HEK293 (cell line): Measurements from ENCODE around the gene CCDC57.
A peak's percentile ranks its signal among the peaks of the same experiment; 100 is the strongest.

Experiments
- CTCF ChIA-PET: fragments of 350-600 bp; formaldehyde crosslinking; extraction: SDS; loops from one replicate; lab custom pipeline; 2021; ENCODE audit warnings: antibody characterized with exemption; lab: Yijun Ruan, JAX
- POLR2A ChIA-PET: fragments of 300-600 bp; formaldehyde crosslinking; extraction: SDS; loops from one replicate; lab custom pipeline; 2020; ENCODE audit warnings: antibody characterized with exemption, inconsistent platforms; lab: Yijun Ruan, JAX
- H3K27ac ChIP-seq: fragments of 200-500 bp; sonication (Bioruptor generic); 2 replicates; pipeline ENCODE4 v1.5.1; 2014; ENCODE audit warnings: low read depth, low read length, control low read depth, inconsistent platforms; ENCODE audit errors: extremely low read depth
- H3K36me3 ChIP-seq, 2 experiments: fragments of 200-500 bp in 1 of 2; sonication (Bioruptor generic) in 1 of 2; 1 replicate in 1 of 2; 2 replicates in 1 of 2; pipeline ENCODE4 v1.5.1; 2014 to 2017; ENCODE audit warnings: inconsistent platforms in 2 of 2, low read length in 2 of 2; ENCODE audit not compliant: control insufficient read depth in 2 of 2, insufficient read depth in 1 of 2
- H3K4me1 ChIP-seq: fragments of 200-500 bp; sonication (Bioruptor generic); 2 replicates; pipeline ENCODE4 v1.5.1; 2014; ENCODE audit warnings: mild to moderate bottlenecking, low read length, inconsistent platforms; ENCODE audit not compliant: control insufficient read depth, insufficient read depth
- H3K4me3 ChIP-seq: 2 replicates; pipeline ENCODE4 v1.5.1; 2011; ENCODE audit warnings: low read depth, mild to moderate bottlenecking, control low read depth, low read length, moderate library complexity
- H3K9me3 ChIP-seq: fragments of 200-500 bp; sonication (Bioruptor generic); 2 replicates; pipeline ENCODE4 v1.5.1; 2014; ENCODE audit warnings: low read depth, low read length, inconsistent platforms; ENCODE audit not compliant: control insufficient read depth, insufficient read depth
- GLIS2 ChIP-seq: fragments of 450-650 bp; formaldehyde crosslinking; IDR thresholded peaks from 2 replicates; pipeline ENCODE4 v1.5.1; 2016; ENCODE audit warnings: missing biosample characterization, missing genetic modification characterization
- HIC1 ChIP-seq: fragments of 450-650 bp; formaldehyde crosslinking; IDR thresholded peaks from 2 replicates; pipeline ENCODE4 v1.5.1; 2016; ENCODE audit warnings: missing biosample characterization, missing genetic modification characterization
- SCRT1 ChIP-seq: fragments of 450-650 bp; formaldehyde crosslinking; IDR thresholded peaks from 2 replicates; pipeline ENCODE4 v1.5.1; 2016; ENCODE audit warnings: missing biosample characterization, missing genetic modification characterization, borderline replicate concordance
- SP2 ChIP-seq: fragments of 450-650 bp; formaldehyde crosslinking; IDR thresholded peaks from 2 replicates; pipeline ENCODE4 v1.5.1; 2016; ENCODE audit warnings: missing biosample characterization, missing genetic modification characterization
- ZNF280C ChIP-seq: fragments of 450-650 bp; formaldehyde crosslinking; IDR thresholded peaks from 2 replicates; pipeline ENCODE4 v1.5.1; 2016; ENCODE audit warnings: missing biosample characterization, missing genetic modification characterization
- ZNF341 ChIP-seq: fragments of 450-650 bp; formaldehyde crosslinking; IDR thresholded peaks from 2 replicates; pipeline ENCODE4; 2016; ENCODE audit warnings: low read depth, missing biosample characterization, missing genetic modification characterization
- ZNF510 ChIP-seq: fragments of 450-650 bp; formaldehyde crosslinking; IDR thresholded peaks from 2 replicates; pipeline ENCODE4 v1.5.1; 2018; ENCODE audit warnings: mild to moderate bottlenecking, missing genetic modification characterization, missing biosample characterization; ENCODE audit not compliant: insufficient replicate concordance
- ZNF600 ChIP-seq: fragments of 450-650 bp; formaldehyde crosslinking; IDR thresholded peaks from 2 replicates; pipeline ENCODE4 v1.5.1; 2016; ENCODE audit warnings: missing biosample characterization, missing genetic modification characterization
- ZNF777 ChIP-seq: fragments of 450-650 bp; formaldehyde crosslinking; IDR thresholded peaks from 2 replicates; pipeline ENCODE4 v1.5.1; 2017; ENCODE audit warnings: missing biosample characterization, missing genetic modification characterization, borderline replicate concordance

The CCDC57 gene

GRCh38 chr17:82095777-82096708 is 116.6 kb downstream of the CCDC57 start (continued):
- no peak for TF ChIP-seq ZNF510 (tag by site-specific recombination)
- TF ChIP-seq ZNF280C (tag by site-specific recombination) = no peak
- TF ChIP-seq SP2 (tag by site-specific recombination) = peak; percentile 7
- peak; percentile 65; the same call in 1 of the 2 replicates for TF ChIP-seq ZNF600 (tag by site-specific recombination)
- TF ChIP-seq ZNF341 (tag by site-specific recombination) = peak; percentile 75

GRCh38 chr17:82094931-82095776 is 117.5 kb downstream of the CCDC57 start:
- peak; percentile 52; the same call in 1 of the 2 replicates for TF ChIP-seq HIC1
- TF ChIP-seq SCRT1 (tag by site-specific recombination) = no peak
- TF ChIP-seq, all 188 proteins: peak for 1
- H3K4me1 ChIP-seq = 0 out of 2 replicates have a peak, but pooled peaks cover 7% of the 10 kb centered on the region
- H3K9me3 ChIP-seq = no peaks in the 10 kb centered on the region
- H3K27ac ChIP-seq = peak overlapping the region; percentile 99
- POLR2A ChIA-PET = interaction anchor here (0.6 to 1.4 kb wide), 10 partner anchors 11 to 371 kb away, joined by 3 to 9 read pairs (median 3); partner anchors contain the start of genes CENPX, DCXR, GPS1 and LRRC45
- no peak overlapping the region for H3K4me3 ChIP-seq
- CTCF ChIA-PET = interaction anchor here (0.6 to 1.1 kb wide), 2 partner anchors 58 to 229 kb away, joined by 3 read pairs; partner anchors contain the start of gene DCXR
- peaks cover 13 to 67% of the 10 kb centered on the region in 2 experiments for H3K36me3 ChIP-seq

- Histone ChIP-seq H3K4me3 (no peak overlapping the region), H3K9me3 (no peaks in the 10 kb centered on the region), H3K36me3 (peaks cover 18 to 87% of the 10 kb centered on the region in 2 experiments), H3K27ac (peak overlapping the region; percentile 31; the same call in 1 of the 2 replicates), H3K4me1 (0 out of 2 replicates have a peak, but pooled peaks cover 5% of the 10 kb centered on the region)
- POLR2A ChIA-PET = interaction anchor here (0.6 to 1.9 kb wide), 5 partner anchors 12 to 154 kb away, joined by 4 to 9 read pairs (median 5); partner anchors contain the start of gene DCXR
- CTCF ChIA-PET = no interaction called here
- peak; percentile 88 for TF ChIP-seq HIC1
- TF ChIP-seq GLIS2 (tag by site-specific recombination) = 0 out of 2 replicates have a peak, but pooled peaks have one; percentile 14
- no peak for TF ChIP-seq ZNF777 (tag by site-specific recombination)
These were observed 119.5 kb downstream of the CCDC57 start for GRCh38 chr17:82092995-82093751.
